NOMO-1 treated with dmso at 0.1 percent for 144 hours (cell line): Measurements from ENCODE around the gene FPGT.
"Not testable (repeated sequence)": the region's sequence is repeated elsewhere in the genome, so short reads cannot be mapped to it uniquely, and the experiment has no call there.

ENCODE experiments used
- DNase-seq: peaks from one replicate; lab custom pipeline; 2025; ENCODE audit not compliant: unreplicated experiment; lab: John Stamatoyannopoulos, UW

Gene FPGT

GRCh38 chr1:74253243-74253824 lies 55.3 kb downstream of the FPGT start:
- DNase-seq, result not testable (repeated sequence)
